H1 (cell line): ENCODE measurements around the gene CTNS. TPM values are rescaled to one million over a fixed set of nuclear protein-coding genes. Genes with fewer than 3 reads are reported as not detected.

Experiments
- CTCF ChIA-PET: fragments of 300-600 bp; sonication (Branson Sonifier 250); formaldehyde crosslinking; loops from one replicate; lab custom pipeline; 2021; ENCODE audit not compliant: partially characterized antibody; lab: Charles Lee
- POLR2A ChIA-PET: fragments of 300-600 bp; sonication (Branson Sonifier 250); formaldehyde crosslinking; loops from one replicate; lab custom pipeline; 2021; ENCODE audit warnings: inconsistent platforms; ENCODE audit not compliant: partially characterized antibody; lab: Charles Lee
- DNase-seq, 2 experiments: peaks; one replicate each; pipeline versions ENCODE4 v3.0.0 to v3.0.0-alpha.2; 2010 to 2022; ENCODE audit warnings: low spot score in 2 of 2, low read depth in 1 of 2, mixed read lengths in 1 of 2
- FAIRE-seq: peaks from 2 replicates; lab custom pipeline; 2011; peaks lifted over from hg19 to GRCh38; lab: Jason Lieb, UNC
- H2AFZ ChIP-seq: 2 replicates; pipeline ENCODE4 v1.8.1; 2012; ENCODE audit warnings: low read length, inconsistent platforms
- H2AK5ac ChIP-seq: 2 replicates; pipeline ENCODE4 v1.6.1; 2013; ENCODE audit warnings: low read depth, low read length
- H2BK120ac ChIP-seq: replicated peaks from 2 replicates; pipeline ENCODE3; 2013; ENCODE audit warnings: low read depth, low read length, inconsistent platforms
- H2BK12ac ChIP-seq: 2 replicates; pipeline ENCODE4 v1.6.1; 2013; ENCODE audit warnings: low read depth, low read length
- H2BK15ac ChIP-seq: 2 replicates; pipeline ENCODE4 v1.6.1; 2013; ENCODE audit warnings: low read length
- H2BK20ac ChIP-seq: 2 replicates; pipeline ENCODE4 v1.6.1; 2013; ENCODE audit warnings: low read length
- H2BK5ac ChIP-seq: 2 replicates; pipeline ENCODE4 v1.6.1; 2013; ENCODE audit warnings: low read depth, low read length
- H3K14ac ChIP-seq: 2 replicates; pipeline ENCODE4 v1.6.1; 2013; ENCODE audit warnings: inconsistent platforms; ENCODE audit not compliant: insufficient read length
- H3K18ac ChIP-seq: 2 replicates; pipeline ENCODE4 v1.6.1; 2013; ENCODE audit warnings: low read length; ENCODE audit errors: extremely low read depth
- H3K23ac ChIP-seq: 2 replicates; pipeline ENCODE4 v1.6.1; 2013; ENCODE audit warnings: inconsistent platforms; ENCODE audit not compliant: insufficient read length
- H3K23me2 ChIP-seq: 2 replicates; pipeline ENCODE4 v1.6.1; 2013; ENCODE audit warnings: low read depth, low read length
- H3K27ac ChIP-seq: 2 replicates; pipeline ENCODE4 v1.6.1; 2011; ENCODE audit warnings: low read depth, low read length, inconsistent platforms
- H3K27me3 ChIP-seq, 4 experiments: replicated peaks in 1 of 4; 1 replicate in 1 of 4; 2 replicates in 3 of 4; pipeline versions ENCODE4 v1.6.1 to v1.8.1; 2011 to 2013; ENCODE audit warnings: low read length in 3 of 4, mild to moderate bottlenecking in 3 of 4, inconsistent platforms in 2 of 4, mixed read lengths in 2 of 4, moderate library complexity in 1 of 4; ENCODE audit not compliant: control insufficient read depth in 3 of 4, insufficient read depth in 3 of 4; ENCODE audit errors: extremely low read depth in 1 of 4
- H3K36me3 ChIP-seq, 4 experiments: 2 replicates each; pipeline versions ENCODE4 v1.6.1 to v1.8.1; 2011 to 2013; ENCODE audit warnings: mild to moderate bottlenecking in 4 of 4, low read length in 3 of 4, moderate library complexity in 2 of 4, control low read depth in 1 of 4, inconsistent platforms in 1 of 4; ENCODE audit not compliant: insufficient read depth in 4 of 4, control insufficient read depth in 2 of 4
- H3K4ac ChIP-seq: replicated peaks from 2 replicates; pipeline ENCODE3; 2013; ENCODE audit warnings: low read length, low read depth, mixed read lengths, inconsistent platforms; ENCODE audit not compliant: insufficient read length
- H3K4me1 ChIP-seq, 4 experiments: replicated peaks in 1 of 4; 1 replicate in 1 of 4; 2 replicates in 3 of 4; pipeline versions ENCODE4 v1.6.1 to v1.8.1; 2011 to 2013; ENCODE audit warnings: low read length in 3 of 4, inconsistent platforms in 2 of 4, mixed read lengths in 1 of 4; ENCODE audit not compliant: insufficient read depth in 4 of 4, control insufficient read depth in 3 of 4
- H3K4me2 ChIP-seq, 2 experiments: 2 replicates each; pipeline versions ENCODE4 v1.6.1 to v1.8.1; 2011 to 2013; ENCODE audit warnings: low read depth in 2 of 2, low read length in 2 of 2, control low read depth in 1 of 2, inconsistent platforms in 1 of 2, mild to moderate bottlenecking in 1 of 2; ENCODE audit not compliant: insufficient read depth in 1 of 2
- H3K4me3 ChIP-seq, 4 experiments: fragments of 200-600, 300-600 bp in 1 of 4; sonication (generic), shearing (Covaris generic), sonication (Bioruptor Twin) in 1 of 4; 2 replicates each; pipeline versions ENCODE4 v1.5.1 to v1.8.1; 2011 to 2016; ENCODE audit warnings: low read length in 4 of 4, low read depth in 3 of 4, control low read depth in 2 of 4, inconsistent platforms in 2 of 4, mild to moderate bottlenecking in 2 of 4, mixed read lengths in 1 of 4, moderate library complexity in 1 of 4; ENCODE audit not compliant: insufficient read depth in 2 of 4; ENCODE audit errors: extremely low read depth in 1 of 4
- H3K56ac ChIP-seq: replicated peaks from 2 replicates; pipeline ENCODE3; 2013; ENCODE audit warnings: low read depth, mild to moderate bottlenecking, mixed read lengths, low read length, inconsistent platforms; ENCODE audit not compliant: insufficient read length
- H3K79me1 ChIP-seq: 2 replicates; pipeline ENCODE4 v1.6.1; 2013; ENCODE audit warnings: low read depth, low read length, control low read depth
- H3K79me2 ChIP-seq, 2 experiments: 2 replicates each; pipeline versions ENCODE4 v1.6.1 to v1.8.1; 2012 to 2013; ENCODE audit warnings: low read length in 2 of 2, mild to moderate bottlenecking in 2 of 2, inconsistent platforms in 1 of 2; ENCODE audit not compliant: insufficient read depth in 2 of 2, control insufficient read depth in 1 of 2
- H3K9ac ChIP-seq, 4 experiments: replicated peaks in 1 of 4; 1 replicate in 1 of 4; 2 replicates in 3 of 4; pipeline versions ENCODE4 v1.6.1 to v1.8.1; 2011 to 2013; ENCODE audit warnings: low read depth in 3 of 4, low read length in 3 of 4, control low read depth in 2 of 4, mild to moderate bottlenecking in 2 of 4, moderate library complexity in 2 of 4, inconsistent platforms in 1 of 4; ENCODE audit errors: extremely low read depth in 1 of 4
- H3K9me3 ChIP-seq, 2 experiments: 2 replicates each; pipeline versions ENCODE4 v1.6.1 to v1.8.1; 2012 to 2013; ENCODE audit warnings: mild to moderate bottlenecking in 2 of 2, moderate library complexity in 2 of 2, control low read depth in 1 of 2, inconsistent platforms in 1 of 2, low read depth in 1 of 2, low read length in 1 of 2, mixed read lengths in 1 of 2; ENCODE audit not compliant: insufficient read depth in 2 of 2
- H4K20me1 ChIP-seq, 2 experiments: replicated peaks in 1 of 2; 2 replicates each; pipeline versions ENCODE3 to v1.8.1; 2011 to 2013; ENCODE audit warnings: inconsistent platforms in 2 of 2, low read length in 2 of 2, mild to moderate bottlenecking in 1 of 2; ENCODE audit not compliant: insufficient read depth in 2 of 2, control insufficient read depth in 1 of 2
- H4K5ac ChIP-seq: 2 replicates; pipeline ENCODE4 v1.6.1; 2013; ENCODE audit warnings: low read length, low read depth, mixed read lengths, inconsistent platforms; ENCODE audit not compliant: insufficient read length
- H4K8ac ChIP-seq: 2 replicates; pipeline ENCODE4 v1.8.0; 2013; ENCODE audit warnings: mild to moderate bottlenecking, moderate library complexity, low read length, inconsistent platforms; ENCODE audit not compliant: insufficient read depth; ENCODE audit errors: extremely low read depth
- H4K91ac ChIP-seq: replicated peaks from 2 replicates; pipeline ENCODE3; 2013; ENCODE audit warnings: low read length, mixed read lengths, inconsistent platforms; ENCODE audit not compliant: insufficient read length
- BRCA1 ChIP-seq: IDR thresholded peaks from 2 replicates; pipeline ENCODE4 v1.6.1; 2012; ENCODE audit warnings: low read depth, low read length, improper control_type of control experiment
- CBX5 ChIP-seq: fragments of 300-800, 300-1000 bp; sonication (generic); IDR thresholded peaks from 2 replicates; pipeline ENCODE4 v1.7.1; 2016; ENCODE audit warnings: antibody characterized with exemption, low read length, low read depth
- EP300 ChIP-seq, 2 experiments: IDR thresholded peaks; 1 replicate in 1 of 2; 2 replicates in 1 of 2; pipeline ENCODE4 v1.6.1; 2011 to 2012; ENCODE audit warnings: low read depth in 2 of 2, low read length in 2 of 2, mild to moderate bottlenecking in 2 of 2, borderline replicate concordance in 1 of 2, inconsistent platforms in 1 of 2, moderate library complexity in 1 of 2
- HDAC6 ChIP-seq: IDR thresholded peaks from one replicate; pipeline ENCODE4 v1.7.1; 2012; ENCODE audit warnings: low read depth, mild to moderate bottlenecking, inconsistent platforms, low read length, moderate library complexity
- NRF1 ChIP-seq: IDR thresholded peaks from 2 replicates; pipeline ENCODE4 v1.6.1; 2011; ENCODE audit warnings: mild to moderate bottlenecking, low read depth, low read length, improper control_type of control experiment
- RBBP5 ChIP-seq: IDR thresholded peaks from 2 replicates; pipeline ENCODE4 v1.7.1; 2012; ENCODE audit warnings: low read depth, mild to moderate bottlenecking, inconsistent platforms, low read length, moderate library complexity, borderline replicate concordance
- SIN3A ChIP-seq, 2 experiments: IDR thresholded peaks in 1 of 2; conservative IDR thresholded peaks in 1 of 2; 2 replicates each; pipeline ENCODE4 v1.6.1; 2011 to 2012; ENCODE audit warnings: low read length in 2 of 2, improper control_type of control experiment in 1 of 2, low read depth in 1 of 2, mild to moderate bottlenecking in 1 of 2
- SIRT6 ChIP-seq: IDR thresholded peaks from one replicate; pipeline ENCODE4 v1.7.1; 2012; ENCODE audit warnings: low read length, inconsistent platforms
- SP2 ChIP-seq: IDR thresholded peaks from 2 replicates; pipeline ENCODE4 v1.6.1; 2012; ENCODE audit warnings: mild to moderate bottlenecking, low read length, inconsistent platforms
- SRF ChIP-seq: IDR thresholded peaks from 2 replicates; pipeline ENCODE4 v1.6.1; 2011; ENCODE audit warnings: mild to moderate bottlenecking, low read depth, low read length, moderate library complexity
- TAF1 ChIP-seq: IDR thresholded peaks from 2 replicates; pipeline ENCODE4 v1.6.1; 2011; ENCODE audit warnings: mild to moderate bottlenecking, low read depth, low read length
- USF2 ChIP-seq: IDR thresholded peaks from 2 replicates; pipeline ENCODE4 v1.6.1; 2011; ENCODE audit warnings: low read length, improper control_type of control experiment
- ZNF274 ChIP-seq: IDR thresholded peaks from 2 replicates; pipeline ENCODE4 v1.7.0; 2012; ENCODE audit warnings: low read length, borderline replicate concordance; ENCODE audit errors: extremely low read depth
- WGBS, 2 experiments: shearing (Covaris generic) in 1 of 2; methylation state at CpG; one replicate each; pipeline versions ENCODE4 v1.1.6 to v1.1.7; 2013 to 2015; ENCODE audit warnings: low lambda C conversion rate in 2 of 2, mixed read lengths in 2 of 2, inconsistent platforms in 1 of 2, low coverage in 1 of 2, missing lambda C conversion rate in 1 of 2; ENCODE audit not compliant: insufficient replicate concordance in 2 of 2, insufficient coverage in 1 of 2, insufficient read length in 1 of 2; ENCODE audit errors: extremely low coverage in 1 of 2, missing lambda C conversion rate in 1 of 2; 5-methylcytosine and 5-hydroxymethylcytosine counted together
- polyA plus RNA-seq, 7 experiments: library from polyadenylated mRNA; depleted of rRNA in 3 of 7; stranded (reverse) in 5 of 7; unstranded in 2 of 7; fragments of >200 nt in 5 of 7; fragments of 200-250 nt in 2 of 7; gene quantifications; 1 replicate in 5 of 7; 2 replicates in 1 of 7; 4 replicates in 1 of 7; pipeline versions ENCODE4 v1.2.1 to v1.2.3, GENCODE V29; 2011 to 2013; ENCODE audit warnings: missing spikeins in 2 of 7, mixed read lengths in 2 of 7
- total RNA-seq: library from RNA; stranded (reverse); fragmentation: NEBNext Ultra II Directional; extraction: Animal tissue kit (Norgen Biotek cat#: 25700); gene quantifications from 2 replicates; pipeline ENCODE4 v1.2.1, GENCODE V29; 2021

The CTNS gene
- total and polyA plus RNA-seq, 2 of the 8 experiments (the other 6 are each of a cell fraction or from before 2014, with no cell fraction given), result 11.6 to 12.9 TPM

GRCh38 chr17:3666516-3666915, 30.0 kb downstream of the CTNS start:
- peaks cover 12% of the 10 kb centered on the region for H3K79me1 ChIP-seq
- H2BK12ac ChIP-seq, result no peak overlapping the region
- ChIA-PET POLR2A (interaction anchor here (1.1 to 12.7 kb wide), 4 partner anchors 9 to 57 kb away, joined by 3 to 194 read pairs (median 7); partner anchors contain the start of genes HASPIN and P2RX5), CTCF (interaction anchor here (0.8 to 2.0 kb wide), 6 partner anchors 9 to 65 kb away, joined by 3 to 8 read pairs (median 6); no protein-coding TSS in a partner anchor)
- H3K56ac ChIP-seq, result no peak overlapping the region
- peaks cover 3 to 28% of the 10 kb centered on the region in 2 experiments; a peak in 3 of 4 replicates for H3K79me2 ChIP-seq
- no peak overlapping the region for H3K14ac ChIP-seq
- peaks cover 0 to 10% of the 10 kb centered on the region in 2 experiments for H4K20me1 ChIP-seq
- no peak overlapping the region for H2BK20ac ChIP-seq
- H2AFZ ChIP-seq, result no peak overlapping the region
- no peak overlapping the region for H3K27ac ChIP-seq
- no peak overlapping the region for H4K91ac ChIP-seq
- no peak overlapping the region for H4K5ac ChIP-seq
- H2BK120ac ChIP-seq, result no peak overlapping the region
- H4K8ac ChIP-seq, result no peak overlapping the region
- no peak overlapping the region for H2AK5ac ChIP-seq
- 86% methylated on average over 6 of the region's 6 CpGs; no CpG with 5 or more reads in 1 of the 2 experiments for WGBS, 2 experiments
- H3K27me3 ChIP-seq, result no peaks in the 10 kb centered on the region
- FAIRE-seq, result no peak
- H3K9ac ChIP-seq, result no peak overlapping the region
- peaks cover 3 to 7% (median 5%) of the 10 kb centered on the region in 4 experiments for H3K4me1 ChIP-seq
- H2BK15ac ChIP-seq, result no peak overlapping the region
- 0 out of 2 replicates have a peak overlapping the region, but pooled peaks have one; percentile 49 for H2BK5ac ChIP-seq
- H3K23me2 ChIP-seq, result peaks cover 12% of the 10 kb centered on the region; the same call in 1 of the 2 replicates
- no peaks in the 10 kb centered on the region for H3K9me3 ChIP-seq
- H3K23ac ChIP-seq, result no peak overlapping the region
- no peak for DNase-seq
- H3K4me2 ChIP-seq, result no peak overlapping the region; a peak in 1 of 4 replicates
- H3K36me3 ChIP-seq, result no peaks in the 10 kb centered on the region; a peak in 1 of 8 replicates
- H3K4ac ChIP-seq, result no peak overlapping the region
- no peak overlapping the region for H3K4me3 ChIP-seq
- H3K18ac ChIP-seq, result no peak overlapping the region
- TF ChIP-seq RBBP5 (no peak), BRCA1 (no peak), SIN3A (conservative IDR thresholded peaks at IDR 0.05 in 1 of 2, IDR thresholded peaks at IDR 0.05 in 1 of 2; ENCODE audit: low read depth in 1 of 2, low read length in 2 of 2) (no peak), TAF1 (no peak), CBX5 (no peak), ZNF274 (no peak), USF2 (no peak), EP300 (IDR thresholded peaks at IDR 0.05; ENCODE audit: borderline replicate concordance in 1 of 2, low read depth in 2 of 2, low read length in 2 of 2) (no peak), NRF1 (no peak), HDAC6 (no peak), SIRT6 (no peak), SRF (no peak), SP2 (no peak)
